ENCODE measurements around the gene SHANK3.

SHANK3 gene

DNA sequence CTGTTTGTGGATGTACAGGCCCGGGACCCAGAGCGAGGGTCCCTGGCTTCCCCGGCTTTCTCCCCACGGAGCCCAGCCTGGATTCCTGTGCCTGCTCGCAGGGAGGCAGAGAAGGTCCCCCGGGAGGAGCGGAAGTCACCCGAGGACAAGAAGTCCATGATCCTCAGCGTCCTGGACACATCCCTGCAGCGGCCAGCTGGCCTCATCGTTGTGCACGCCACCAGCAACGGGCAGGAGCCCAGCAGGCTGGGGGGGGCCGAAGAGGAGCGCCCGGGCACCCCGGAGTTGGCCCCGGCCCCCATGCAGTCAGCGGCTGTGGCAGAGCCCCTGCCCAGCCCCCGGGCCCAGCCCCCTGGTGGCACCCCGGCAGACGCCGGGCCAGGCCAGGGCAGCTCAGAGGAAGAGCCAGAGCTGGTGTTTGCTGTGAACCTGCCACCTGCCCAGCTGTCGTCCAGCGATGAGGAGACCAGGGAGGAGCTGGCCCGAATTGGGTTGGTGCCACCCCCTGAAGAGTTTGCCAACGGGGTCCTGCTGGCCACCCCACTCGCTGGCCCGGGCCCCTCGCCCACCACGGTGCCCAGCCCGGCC lies 48.7 kb downstream of the SHANK3 start:
- Histone ChIP-seq H3K36me3 (no peaks in the 10 kb centered on the region), H3K9me3 (no peaks in the 10 kb centered on the region), H3K4me3 (ENCODE audit: low read depth in 1 of 2, low read length in 1 of 2) (no peak overlapping the region), H3K27me3 (no peaks in the 10 kb centered on the region), H3K27ac (no peak overlapping the region), H3K4me1 (ENCODE audit: control insufficient read depth in 1 of 2, insufficient read depth in 1 of 2, low read depth in 1 of 2, low read length in 1 of 2) (no peaks in the 10 kb centered on the region)
- TF ChIP-seq, protein P1, sequence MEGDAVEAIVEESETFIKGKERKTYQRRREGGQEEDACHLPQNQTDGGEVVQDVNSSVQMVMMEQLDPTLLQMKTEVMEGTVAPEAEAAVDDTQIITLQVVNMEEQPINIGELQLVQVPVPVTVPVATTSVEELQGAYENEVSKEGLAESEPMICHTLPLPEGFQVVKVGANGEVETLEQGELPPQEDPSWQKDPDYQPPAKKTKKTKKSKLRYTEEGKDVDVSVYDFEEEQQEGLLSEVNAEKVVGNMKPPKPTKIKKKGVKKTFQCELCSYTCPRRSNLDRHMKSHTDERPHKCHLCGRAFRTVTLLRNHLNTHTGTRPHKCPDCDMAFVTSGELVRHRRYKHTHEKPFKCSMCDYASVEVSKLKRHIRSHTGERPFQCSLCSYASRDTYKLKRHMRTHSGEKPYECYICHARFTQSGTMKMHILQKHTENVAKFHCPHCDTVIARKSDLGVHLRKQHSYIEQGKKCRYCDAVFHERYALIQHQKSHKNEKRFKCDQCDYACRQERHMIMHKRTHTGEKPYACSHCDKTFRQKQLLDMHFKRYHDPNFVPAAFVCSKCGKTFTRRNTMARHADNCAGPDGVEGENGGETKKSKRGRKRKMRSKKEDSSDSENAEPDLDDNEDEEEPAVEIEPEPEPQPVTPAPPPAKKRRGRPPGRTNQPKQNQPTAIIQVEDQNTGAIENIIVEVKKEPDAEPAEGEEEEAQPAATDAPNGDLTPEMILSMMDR (IDR thresholded peaks at IDR 0.05) = no peak

DNA sequence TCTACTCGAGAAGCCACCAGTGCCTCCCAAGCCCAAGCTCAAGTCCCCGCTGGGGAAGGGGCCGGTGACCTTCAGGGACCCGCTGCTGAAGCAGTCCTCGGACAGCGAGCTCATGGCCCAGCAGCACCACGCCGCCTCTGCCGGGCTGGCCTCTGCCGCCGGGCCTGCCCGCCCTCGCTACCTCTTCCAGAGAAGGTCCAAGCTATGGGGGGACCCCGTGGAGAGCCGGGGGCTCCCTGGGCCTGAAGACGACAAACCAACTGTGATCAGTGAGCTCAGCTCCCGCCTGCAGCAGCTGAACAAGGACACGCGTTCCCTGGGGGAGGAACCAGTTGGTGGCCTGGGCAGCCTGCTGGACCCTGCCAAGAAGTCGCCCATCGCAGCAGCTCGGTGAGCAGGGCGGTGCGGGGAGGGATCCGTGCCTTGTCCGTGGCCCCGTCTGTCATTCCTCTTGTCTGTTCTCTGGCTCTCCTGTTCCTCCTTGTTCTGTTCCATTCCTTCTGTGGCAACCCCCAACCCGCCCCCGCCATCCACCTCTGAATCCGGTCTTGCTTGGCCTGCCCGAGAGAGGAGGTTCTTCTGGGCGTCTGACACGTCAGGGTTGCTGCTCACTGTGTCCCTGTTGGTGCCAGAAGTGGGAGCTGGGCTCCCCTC lies 49.6 kb downstream of the SHANK3 start:
- Histone ChIP-seq H3K9me3 (no peaks in the 10 kb centered on the region), H3K36me3 (no peaks in the 10 kb centered on the region), H3K27ac (no peak overlapping the region), H3K4me3 (ENCODE audit: low read depth in 1 of 2, low read length in 1 of 2) (no peak overlapping the region), H3K4me1 (ENCODE audit: control insufficient read depth in 1 of 2, insufficient read depth in 1 of 2, low read depth in 1 of 2, low read length in 1 of 2) (no peaks in the 10 kb centered on the region), H3K27me3 (no peaks in the 10 kb centered on the region)
- TF ChIP-seq, protein P1 (IDR thresholded peaks at IDR 0.05) = no peak

Measured in neutrophil (primary cell).